A549 (cell line): ENCODE data around the gene TBC1D22A. TPM values are rescaled to one million over a fixed set of nuclear protein-coding genes. Genes with fewer than 3 reads are reported as not detected.

Experiments used
- ATAC-seq, 2 experiments: fragments of 200-7000 bp in 1 of 2; fragments of >200 bp in 1 of 2; cut with Nextera tagmentation in 1 of 2; cut with Tn5 transposase in 1 of 2; 3 replicates each; pipeline versions ENCODE4 v1.8.0 to v1.9.1; 2018 to 2020; ENCODE audit warnings: mild to moderate bottlenecking in 1 of 2, moderate library complexity in 1 of 2
- CTCF ChIA-PET: fragments of 300-600 bp; sonication (Branson Sonifier 250); formaldehyde crosslinking; extraction: SDS; loops from one replicate; lab custom pipeline; 2021; ENCODE audit warnings: antibody characterized with exemption, inconsistent platforms; lab: Yijun Ruan, JAX
- POLR2A ChIA-PET: fragments of 350-600 bp; formaldehyde crosslinking; extraction: SDS; loops from one replicate; lab custom pipeline; 2021; ENCODE audit warnings: antibody characterized with exemption, inconsistent platforms; lab: Yijun Ruan, JAX
- DNase-seq, 2 experiments: peaks; one replicate each; pipeline versions ENCODE4 v3.0.0 to v3.0.0-alpha.2; 2011 to 2016; ENCODE audit warnings: low read depth in 1 of 2, low spot score in 1 of 2
- FAIRE-seq: peaks from 2 replicates; lab custom pipeline; 2011; peaks lifted over from hg19 to GRCh38; lab: Jason Lieb, UNC
- H3K27ac ChIP-seq, 2 experiments: fragments of >200 bp; sonication (Bioruptor Twin); formaldehyde crosslinking; 3 replicates each; pipeline ENCODE4 v1.5.1; 2016 to 2017
- H3K4me1 ChIP-seq: fragments of >200 bp; sonication (Bioruptor Twin); formaldehyde crosslinking; 3 replicates; pipeline ENCODE4 v1.6.1; 2016
- H3K4me2 ChIP-seq: fragments of >200 bp; sonication (Bioruptor Twin); formaldehyde crosslinking; 3 replicates; pipeline ENCODE4 v1.6.1; 2016
- H3K4me3 ChIP-seq: fragments of >200 bp; sonication (Bioruptor Twin); formaldehyde crosslinking; 3 replicates; pipeline ENCODE4 v1.5.1; 2016
- H3K9me3 ChIP-seq: fragments of >200 bp; sonication (Bioruptor Twin); formaldehyde crosslinking; 3 replicates; pipeline ENCODE4 v1.6.1; 2016
- BCL3 ChIP-seq: fragments of >200 bp; sonication (Bioruptor Twin); formaldehyde crosslinking; IDR thresholded peaks from 3 replicates; pipeline ENCODE4 v1.6.1; 2016
- BHLHE40 ChIP-seq: IDR thresholded peaks from 2 replicates; pipeline ENCODE4 v1.6.1; 2012; ENCODE audit warnings: low read depth, low read length, inconsistent platforms
- CBX8 ChIP-seq: fragments of 200-600 bp; sonication (generic); IDR thresholded peaks from 2 replicates; pipeline ENCODE4 v1.6.1; 2016
- CHD4 ChIP-seq: fragments of 200-600 bp; sonication (generic); IDR thresholded peaks from 2 replicates; pipeline ENCODE4 v1.6.1; 2016; ENCODE audit warnings: antibody characterized with exemption, mild to moderate bottlenecking, borderline replicate concordance
- EHMT2 ChIP-seq: fragments of 200-600 bp; sonication (generic); IDR thresholded peaks from 2 replicates; pipeline ENCODE4 v1.6.1; 2016; ENCODE audit warnings: antibody characterized with exemption, low read depth, mild to moderate bottlenecking, moderate library complexity
- EP300 ChIP-seq, 2 experiments: fragments of >200 bp; sonication (Bioruptor Twin); formaldehyde crosslinking; IDR thresholded peaks; 2 replicates in 1 of 2; 3 replicates in 1 of 2; pipeline ENCODE4 v1.6.1; 2016 to 2017
- FOXS1 ChIP-seq: fragments of 250-450 bp; sonication (Bioruptor Pico); IDR thresholded peaks from 2 replicates; pipeline ENCODE4 v1.5.0; 2020; ENCODE audit warnings: mild to moderate bottlenecking, moderate library complexity
- GATA3 ChIP-seq: IDR thresholded peaks from 2 replicates; pipeline ENCODE4 v1.6.1; 2012; ENCODE audit warnings: borderline replicate concordance
- HEYL ChIP-seq: fragments of 250-450 bp; sonication (Bioruptor Pico); IDR thresholded peaks from 2 replicates; pipeline ENCODE4 v1.8.0; 2021; ENCODE audit warnings: mild to moderate bottlenecking, moderate library complexity
- HMGXB4 ChIP-seq: fragments of 250-450 bp; sonication (Bioruptor Pico); IDR thresholded peaks from 2 replicates; pipeline ENCODE4 v1.5.0; 2021; ENCODE audit warnings: mild to moderate bottlenecking, moderate library complexity, borderline replicate concordance
- HOXA7 ChIP-seq: fragments of 250-450 bp; sonication (Bioruptor Pico); IDR thresholded peaks from 2 replicates; pipeline ENCODE4 v1.5.0; 2020; ENCODE audit warnings: mild to moderate bottlenecking, moderate library complexity
- HOXB13 ChIP-seq: fragments of 250-450 bp; sonication (Bioruptor Pico); IDR thresholded peaks from 2 replicates; pipeline ENCODE4 v1.5.0; 2020; ENCODE audit warnings: low read depth, mild to moderate bottlenecking, moderate library complexity
- HOXB5 ChIP-seq: fragments of 250-450 bp; sonication (Bioruptor Pico); IDR thresholded peaks from 2 replicates; pipeline ENCODE4 v1.5.0; 2020; ENCODE audit warnings: mild to moderate bottlenecking, moderate library complexity
- JUN ChIP-seq, 2 experiments: fragments of >200 bp; sonication (Bioruptor Twin); formaldehyde crosslinking; IDR thresholded peaks; 2 replicates in 1 of 2; 3 replicates in 1 of 2; pipeline ENCODE4 v1.6.1; 2016 to 2017
- KDM1A ChIP-seq: fragments of 200-600 bp; sonication (generic); IDR thresholded peaks from 2 replicates; pipeline ENCODE4 v1.6.1; 2016; ENCODE audit warnings: low read depth, mild to moderate bottlenecking
- KDM5A ChIP-seq: fragments of 200-600 bp; sonication (generic); IDR thresholded peaks from 2 replicates; pipeline ENCODE4 v1.6.1; 2016; ENCODE audit warnings: antibody characterized with exemption, mild to moderate bottlenecking
- MAX ChIP-seq: IDR thresholded peaks from 2 replicates; pipeline ENCODE4 v1.6.1; 2012
- MAZ ChIP-seq: fragments of 150-350 bp; IDR thresholded peaks from 2 replicates; pipeline ENCODE4 v1.6.1; 2014; ENCODE audit warnings: antibody characterized with exemption, low read depth, low read length, borderline replicate concordance
- PHF8 ChIP-seq: fragments of 200-600 bp; sonication (generic); IDR thresholded peaks from 2 replicates; pipeline ENCODE4 v1.6.1; 2016; ENCODE audit warnings: low read depth, mild to moderate bottlenecking, antibody characterized with exemption, moderate library complexity, borderline replicate concordance
- POLR2A ChIP-seq: IDR thresholded peaks from 2 replicates; pipeline ENCODE4 v1.6.1; 2012; ENCODE audit warnings: mild to moderate bottlenecking, low read length
- POLR2AphosphoS2 ChIP-seq: conservative IDR thresholded peaks from 2 replicates; pipeline ENCODE4 v1.6.1; 2012; ENCODE audit warnings: low read length, improper control_type of control experiment, inconsistent platforms
- RAD21 ChIP-seq, 2 experiments: fragments of >200 bp in 1 of 2; sonication (Bioruptor Twin) in 1 of 2; formaldehyde crosslinking in 1 of 2; IDR thresholded peaks in 1 of 2; conservative IDR thresholded peaks in 1 of 2; 2 replicates in 1 of 2; 3 replicates in 1 of 2; pipeline ENCODE4 v1.6.1; 2012 to 2018; ENCODE audit warnings: inconsistent platforms in 1 of 2
- RARB ChIP-seq: fragments of 250-450 bp; sonication (Bioruptor Pico); IDR thresholded peaks from 2 replicates; pipeline ENCODE4 v1.8.0; 2021; ENCODE audit warnings: mild to moderate bottlenecking, moderate library complexity
- RCOR1 ChIP-seq: fragments of 150-350 bp; IDR thresholded peaks from 2 replicates; pipeline ENCODE4 v1.6.1; 2014; ENCODE audit warnings: antibody characterized with exemption, low read length, low read depth
- SMC3 ChIP-seq: fragments of >200 bp; sonication (Bioruptor Twin); formaldehyde crosslinking; IDR thresholded peaks from 3 replicates; pipeline ENCODE4 v1.6.1; 2018; ENCODE audit warnings: inconsistent platforms
- SREBF2 ChIP-seq: fragments of 450-650 bp; IDR thresholded peaks from 2 replicates; pipeline ENCODE4 v1.6.1; 2014; ENCODE audit warnings: mild to moderate bottlenecking, moderate library complexity
- TP53 ChIP-seq: fragments of 250-450 bp; sonication (Bioruptor Pico); IDR thresholded peaks from 2 replicates; pipeline ENCODE4 v1.5.0; 2021; ENCODE audit warnings: mild to moderate bottlenecking, moderate library complexity
- ZFP36 ChIP-seq: fragments of 450-650 bp; IDR thresholded peaks from 2 replicates; pipeline ENCODE4 v1.6.1; 2014; ENCODE audit warnings: borderline replicate concordance; ENCODE audit not compliant: partially characterized antibody
- ZNF302 ChIP-seq: fragments of 250-450 bp; sonication (Bioruptor Pico); IDR thresholded peaks from 2 replicates; pipeline ENCODE4 v1.9.0; 2021; ENCODE audit warnings: inconsistent platforms, mild to moderate bottlenecking, moderate library complexity
- ZSCAN20 ChIP-seq: fragments of 250-450 bp; sonication (Bioruptor Pico); IDR thresholded peaks from 2 replicates; pipeline ENCODE4 v1.8.0; 2022; ENCODE audit warnings: mild to moderate bottlenecking, moderate library complexity
- WGBS: methylation state at CpG from one replicate; pipeline ENCODE4 v1.1.6; 2017; ENCODE audit errors: missing lambda C conversion rate; 5-methylcytosine and 5-hydroxymethylcytosine counted together
- polyA plus RNA-seq, 4 experiments: library from polyadenylated mRNA; depleted of rRNA in 3 of 4; stranded (reverse); fragments of >200 nt; fragmentation: RNase III in 1 of 4; extraction: RNeasy Plus Mini Kit Qiagen cat#74134 plus additional on column Dnase treatment in 1 of 4; gene quantifications; 2 replicates in 3 of 4; 3 replicates in 1 of 4; pipeline ENCODE4 v1.2.3, GENCODE V29; 2011 to 2017
- TF ChIP-seq, protein P1 (sequence below): IDR thresholded peaks from 2 replicates; pipeline ENCODE4 v1.6.1; 2012

The TBC1D22A gene
- polyA plus RNA-seq, 2 of the 4 experiments (the other 2 are of a cell fraction): 8.9 to 10.8 TPM

- TF ChIP-seq EP300 (IDR thresholded peaks at IDR 0.05) (no peak), JUN (IDR thresholded peaks at IDR 0.05) (no peak), PHF8 (no peak), ZSCAN20 (no peak)
These were observed 370.0 kb downstream of the TBC1D22A start (continued) for GRCh38 chr22:47132428-47132825.

DNA sequence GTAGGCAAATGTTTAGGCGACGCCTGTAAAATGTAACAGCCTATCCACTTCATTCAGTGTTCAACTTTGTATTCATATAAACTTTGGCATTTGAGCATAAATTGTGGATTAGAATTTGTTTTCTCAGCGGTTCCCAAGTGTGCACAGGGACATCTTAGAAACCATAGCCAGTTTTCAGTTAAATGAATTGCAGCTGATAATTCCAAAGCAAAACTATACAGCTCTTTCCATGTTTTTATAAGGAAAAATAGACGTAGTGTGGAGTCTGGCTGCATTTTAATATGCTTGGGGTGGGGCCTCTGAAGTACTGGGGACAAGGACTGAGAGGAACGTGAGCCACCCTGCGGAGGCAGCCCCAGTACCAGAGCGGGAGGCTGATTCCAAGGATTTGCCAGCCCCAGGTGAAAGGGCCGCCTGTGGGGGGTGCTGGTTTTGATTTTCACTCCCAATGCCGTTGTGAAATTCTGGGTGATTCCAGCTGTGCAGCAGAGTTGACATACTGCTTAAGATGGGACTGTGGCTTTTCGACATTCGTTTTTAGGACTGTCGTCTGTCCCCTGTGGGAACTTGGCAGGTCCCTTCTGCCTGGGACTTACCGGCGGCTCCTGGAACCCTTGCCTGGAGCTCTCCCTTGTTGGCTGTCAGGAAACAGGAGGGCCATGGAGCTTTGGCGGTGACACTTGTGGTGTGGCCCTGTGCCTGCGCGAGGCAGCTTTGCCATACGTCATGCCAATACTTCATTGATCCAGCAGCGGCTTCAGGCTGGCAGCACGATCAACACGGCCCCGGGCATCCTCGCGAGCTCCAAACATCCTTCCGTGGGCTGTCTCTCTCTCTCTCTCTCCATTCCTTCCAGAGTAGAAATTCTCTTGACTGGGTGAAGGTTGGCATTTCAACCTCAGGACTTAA is 370.9 kb downstream of the TBC1D22A start:
- Histone ChIP-seq H3K27ac (no peak overlapping the region), H3K4me1 (peaks cover 11% of the 10 kb centered on the region; the same call in 2 of the 3 replicates), H3K9me3 (no peaks in the 10 kb centered on the region), H3K4me3 (no peak overlapping the region), H3K4me2 (no peak overlapping the region)
- ChIA-PET POLR2A (no interaction called here), CTCF (no interaction called here)
- TF ChIP-seq POLR2AphosphoS2: no peak
- no peak for TF ChIP-seq GATA3
- TF ChIP-seq HOXA7 (CRISPR knock-in tag): no peak
- TF ChIP-seq EHMT2: no peak
- no peak for TF ChIP-seq POLR2A
- TF ChIP-seq RAD21 (conservative IDR thresholded peaks at IDR 0.05 in 1 of 2, IDR thresholded peaks at IDR 0.05 in 1 of 2): no peak
- no peak for TF ChIP-seq SMC3
- TF ChIP-seq, protein P1, sequence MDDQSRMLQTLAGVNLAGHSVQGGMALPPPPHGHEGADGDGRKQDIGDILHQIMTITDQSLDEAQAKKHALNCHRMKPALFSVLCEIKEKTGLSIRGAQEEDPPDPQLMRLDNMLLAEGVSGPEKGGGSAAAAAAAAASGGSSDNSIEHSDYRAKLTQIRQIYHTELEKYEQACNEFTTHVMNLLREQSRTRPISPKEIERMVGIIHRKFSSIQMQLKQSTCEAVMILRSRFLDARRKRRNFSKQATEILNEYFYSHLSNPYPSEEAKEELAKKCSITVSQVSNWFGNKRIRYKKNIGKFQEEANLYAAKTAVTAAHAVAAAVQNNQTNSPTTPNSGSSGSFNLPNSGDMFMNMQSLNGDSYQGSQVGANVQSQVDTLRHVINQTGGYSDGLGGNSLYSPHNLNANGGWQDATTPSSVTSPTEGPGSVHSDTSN: no peak
- no peak for TF ChIP-seq KDM1A
- no peak for TF ChIP-seq HOXB5 (CRISPR knock-in tag)
- TF ChIP-seq CBX8: no peak
- TF ChIP-seq ZNF302: no peak
- TF ChIP-seq HEYL (CRISPR knock-in tag): no peak
- TF ChIP-seq FOXS1 (CRISPR knock-in tag): no peak
- no peak for TF ChIP-seq HOXB13 (CRISPR knock-in tag)
- no peak for TF ChIP-seq MAX
- no peak for TF ChIP-seq ZSCAN20
- FAIRE-seq (no peak), ATAC-seq (no peak), DNase-seq (no peak)
- WGBS: 94% methylated on average over 25 of the region's 25 CpGs

DNA sequence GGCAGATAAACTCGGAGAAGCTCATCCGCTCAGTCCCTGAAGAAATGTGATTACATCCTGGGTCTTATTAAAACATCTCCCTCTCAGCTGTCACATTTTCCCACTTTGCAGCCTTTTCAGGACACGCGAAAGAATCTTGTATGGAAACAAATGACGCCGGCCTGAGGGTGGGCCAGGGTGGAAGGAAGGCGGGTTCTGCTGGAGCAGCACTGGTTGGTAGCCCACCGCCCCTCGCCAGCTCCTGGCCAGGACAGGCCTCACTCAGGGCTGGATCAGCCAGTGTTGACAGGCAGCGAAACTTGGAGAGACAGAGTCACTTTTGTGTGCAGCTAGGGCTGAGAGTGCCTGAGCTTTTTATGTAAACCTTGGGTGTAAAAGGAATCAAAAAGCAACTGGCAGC is 371.8 kb downstream of the TBC1D22A start:
- ChIA-PET CTCF (no interaction called here), POLR2A (no interaction called here)
- no peak for ATAC-seq
- peaks cover 11% of the 10 kb centered on the region; the same call in 2 of the 3 replicates for H3K4me1 ChIP-seq
- H3K9me3 ChIP-seq: no peaks in the 10 kb centered on the region
- 92% methylated on average over 10 of the region's 10 CpGs for WGBS
- H3K4me3 ChIP-seq: no peak overlapping the region
- no peak for DNase-seq
- TF ChIP-seq RCOR1 (no peak), HOXA7 (CRISPR knock-in tag) (no peak), BCL3 (no peak), RARB (CRISPR knock-in tag) (no peak), KDM1A (no peak), KDM5A (no peak), TP53 (CRISPR knock-in tag) (no peak), ZFP36 (no peak), BHLHE40 (no peak), SREBF2 (no peak), HMGXB4 (no peak), EHMT2 (no peak), PHF8 (no peak), MAZ (no peak), CHD4 (no peak), POLR2AphosphoS2 (no peak)
- no peak overlapping the region for H3K27ac ChIP-seq
- FAIRE-seq: no peak
- no peak overlapping the region for H3K4me2 ChIP-seq
